Mesothelial cell of epicardium (in vitro differentiated cells): Measurements from ENCODE around the gene RGS1. TPM values are rescaled to one million over a fixed set of nuclear protein-coding genes. Genes with fewer than 3 reads are reported as not detected.
A peak's percentile ranks its signal among the peaks of the same experiment; 100 is the strongest.

Experiments used
- DNase-seq, 2 experiments: peaks; one replicate each; pipeline ENCODE4 v3.0.0; 2021; ENCODE audit warnings: low spot score in 2 of 2; ENCODE audit not compliant: unreplicated experiment in 2 of 2
- H3K27ac Mint-ChIP-seq: 2 replicates; pipeline ENCODE4 v1.8.0; 2021; ENCODE audit warnings: mixed read lengths
- H3K27me3 Mint-ChIP-seq: 2 replicates; pipeline ENCODE4 v1.8.0; 2021; ENCODE audit warnings: low read depth, mixed read lengths
- H3K36me3 Mint-ChIP-seq: 2 replicates; pipeline ENCODE4 v1.8.0; 2021; ENCODE audit warnings: mixed read lengths
- H3K4me1 Mint-ChIP-seq: 2 replicates; pipeline ENCODE4 v1.8.0; 2021; ENCODE audit warnings: mixed read lengths
- H3K4me3 Mint-ChIP-seq: 2 replicates; pipeline ENCODE4 v1.8.0; 2021; ENCODE audit warnings: mild to moderate bottlenecking, moderate library complexity, mixed read lengths
- H3K9me3 Mint-ChIP-seq: 2 replicates; pipeline ENCODE4 v1.8.0; 2021; ENCODE audit warnings: mixed read lengths
- CTCF ChIP-seq: fragments of 200-600 bp; sonication (generic); IDR thresholded peaks from one replicate; pipeline ENCODE4 v1.5.0; 2021; ENCODE audit warnings: antibody characterized with exemption; ENCODE audit not compliant: unreplicated experiment
- total RNA-seq: library from RNA; stranded (reverse); gene quantifications from 3 replicates; pipeline ENCODE4 v1.2.1, GENCODE V29; 2021

The RGS1 gene
- total RNA-seq, 1 donor from 2014 or later, result 0.40 TPM

- no peak for TF ChIP-seq CTCF
- Mint-ChIP-seq H3K36me3 (no peaks in the 10 kb centered on the region), H3K4me3 (no peak overlapping the region), H3K27ac (peak overlapping the region; percentile 60), H3K4me1 (peaks cover 27% of the 10 kb centered on the region), H3K27me3 (no peaks in the 10 kb centered on the region), H3K9me3 (no peaks in the 10 kb centered on the region)
- DNase-seq, result no peak
Observed at GRCh38 chr1:192580351-192580962, 4.9 kb downstream of the RGS1 start.

GRCh38 chr1:192581131-192581927 is 5.8 kb downstream of the RGS1 start:
- TF ChIP-seq CTCF, result no peak
- Mint-ChIP-seq H3K27ac (no peak overlapping the region), H3K4me3 (no peak overlapping the region), H3K9me3 (no peaks in the 10 kb centered on the region), H3K36me3 (no peaks in the 10 kb centered on the region), H3K4me1 (peaks cover 27% of the 10 kb centered on the region), H3K27me3 (no peaks in the 10 kb centered on the region)
- DNase-seq, result no peak

DNA sequence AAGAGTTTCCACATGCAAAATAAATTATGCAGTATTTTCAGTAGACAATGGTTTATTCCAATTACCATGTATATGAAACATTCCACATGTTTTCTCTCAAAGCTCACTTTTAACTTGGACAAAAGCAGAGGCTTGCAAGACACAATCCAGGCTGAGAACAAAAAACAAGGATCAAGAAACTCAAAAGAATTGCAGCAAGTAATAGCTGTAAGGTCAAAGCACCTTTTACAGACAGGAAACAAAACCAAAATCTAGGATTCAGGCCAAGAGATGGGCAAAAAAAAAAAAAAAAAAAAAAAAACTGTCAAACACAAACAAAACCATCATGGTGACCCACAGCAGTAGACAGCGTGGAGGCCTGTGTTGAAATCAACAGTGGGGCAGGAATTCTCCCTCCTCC is 9.3 kb downstream of the RGS1 start:
- no peak for DNase-seq
- Mint-ChIP-seq H3K4me3 (no peak overlapping the region), H3K4me1 (peaks cover 5% of the 10 kb centered on the region), H3K9me3 (no peaks in the 10 kb centered on the region), H3K27me3 (no peaks in the 10 kb centered on the region), H3K36me3 (no peaks in the 10 kb centered on the region), H3K27ac (no peak overlapping the region)
- TF ChIP-seq CTCF, result no peak

- Mint-ChIP-seq H3K36me3 (no peaks in the 10 kb centered on the region), H3K4me3 (no peak overlapping the region), H3K27me3 (no peaks in the 10 kb centered on the region), H3K27ac (no peak overlapping the region), H3K9me3 (no peaks in the 10 kb centered on the region), H3K4me1 (no peaks in the 10 kb centered on the region)
- no peak for TF ChIP-seq CTCF
- DNase-seq, result no peak
Observed at GRCh38 chr1:192587386-192588266, 12.1 kb downstream of the RGS1 start.

GRCh38 chr1:192588546-192588945 is 13.0 kb downstream of the RGS1 start:
- Mint-ChIP-seq H3K4me1 (no peaks in the 10 kb centered on the region), H3K27ac (no peak overlapping the region), H3K27me3 (no peaks in the 10 kb centered on the region)

More at GRCh38 chr1:192588546-192588945, 13.0 kb downstream of the RGS1 start:
- H3K4me3 Mint-ChIP-seq, result no peak overlapping the region
- no peak for TF ChIP-seq CTCF
- DNase-seq, result no peak
- H3K36me3 Mint-ChIP-seq, result no peaks in the 10 kb centered on the region
- H3K9me3 Mint-ChIP-seq, result no peaks in the 10 kb centered on the region
